HG03060 (cell line): ENCODE results near the gene GET3.

ENCODE experiments used
- ATAC-seq: cut with Tn5 transposase; IDR thresholded peaks from one replicate; pipeline ENCODE4 v1.9.1; 2021; ENCODE audit warnings: low read depth, moderate number of reproducible peaks; ENCODE audit not compliant: unreplicated experiment

Gene GET3

GRCh38 chr19:12749938-12750521 lies 12.7 kb downstream of the GET3 start:
- no peak for ATAC-seq

- no peak for ATAC-seq
Measured at GRCh38 chr19:12750851-12751250, 13.6 kb downstream of the GET3 start.

- no peak for ATAC-seq
Measured at GRCh38 chr19:12751635-12752034, 14.3 kb downstream of the GET3 start, which contains the start of gene BEST2. BEST2 (plus strand) TSS chr19:12751791; CDS start chr19:12752593, 802 bp downstream.

GRCh38 chr19:12752056-12752781 lies 14.9 kb downstream of the GET3 start:
- ATAC-seq, result no peak

- no peak for ATAC-seq
Measured at GRCh38 chr19:12754465-12755196, 17.3 kb downstream of the GET3 start.

- no peak for ATAC-seq
Measured at GRCh38 chr19:12756150-12756883, 19.0 kb downstream of the GET3 start.

GRCh38 chr19:12757544-12758274 lies 20.4 kb downstream of the GET3 start:
- ATAC-seq, result no peak

GRCh38 chr19:12759686-12760085 lies 22.4 kb downstream of the GET3 start:
- ATAC-seq, result no peak

- no peak for ATAC-seq
Measured at GRCh38 chr19:12763100-12763499, 25.8 kb downstream of the GET3 start.

- ATAC-seq, result no peak
Measured at GRCh38 chr19:12764698-12765097, 27.4 kb downstream of the GET3 start.

- no peak for ATAC-seq
Measured at GRCh38 chr19:12766051-12766521, 28.8 kb downstream of the GET3 start.

- ATAC-seq, result no peak
Measured at GRCh38 chr19:12767150-12767549, 29.9 kb downstream of the GET3 start.

- no peak for ATAC-seq
Measured at GRCh38 chr19:12767666-12768065, 30.4 kb downstream of the GET3 start.

- ATAC-seq, result no peak
Measured at GRCh38 chr19:12769689-12770088, 32.4 kb downstream of the GET3 start.

- no peak for ATAC-seq
Measured at GRCh38 chr19:12770922-12771321, 33.6 kb downstream of the GET3 start.

GRCh38 chr19:12772323-12772722 lies 35.0 kb downstream of the GET3 start:
- ATAC-seq, result no peak

- no peak for ATAC-seq
Measured at GRCh38 chr19:12773571-12773970, 36.3 kb downstream of the GET3 start.

GRCh38 chr19:12774588-12775555 lies 37.6 kb downstream of the GET3 start, which contains the start of gene HOOK2:
HOOK2 (minus strand) TSS chr19:12775552; CDS start chr19:12775449, 103 bp downstream.
- no peak for ATAC-seq
